Keratinocyte (primary cell): ENCODE results near the gene QRSL1. TPM values are rescaled to one million over a fixed set of nuclear protein-coding genes. Genes with fewer than 3 reads are reported as not detected.

Experiments
- DNase-seq: peaks from one replicate; pipeline ENCODE4 v3.0.0-alpha.2; 2011; ENCODE audit warnings: low read depth, missing footprints, low spot score
- FAIRE-seq: peaks from 2 replicates; lab custom pipeline; 2011; peaks lifted over from hg19 to GRCh38; lab: Jason Lieb, UNC
- H2AFZ ChIP-seq: 2 replicates; pipeline ENCODE4 v1.6.0; 2012; ENCODE audit warnings: low read length, control low read depth, inconsistent platforms; ENCODE audit not compliant: control insufficient read depth
- H3K27ac ChIP-seq: 2 replicates; pipeline ENCODE4 v1.5.1; 2011; ENCODE audit warnings: low read length; ENCODE audit not compliant: control insufficient read depth, insufficient read depth
- H3K27me3 ChIP-seq: 3 replicates; pipeline ENCODE4 v1.6.0; 2011; ENCODE audit warnings: low read length; ENCODE audit not compliant: control insufficient read depth, insufficient read depth; ENCODE audit errors: extremely low read depth
- H3K36me3 ChIP-seq, 2 experiments: 2 replicates in 1 of 2; 3 replicates in 1 of 2; pipeline ENCODE4 v1.5.1; 2011; ENCODE audit warnings: low read length in 2 of 2, mild to moderate bottlenecking in 1 of 2; ENCODE audit not compliant: control insufficient read depth in 2 of 2, insufficient read depth in 2 of 2; ENCODE audit errors: extremely low read depth in 1 of 2
- H3K4me1 ChIP-seq: 3 replicates; pipeline ENCODE4 v1.5.1; 2011; ENCODE audit warnings: low read length; ENCODE audit not compliant: control insufficient read depth, insufficient read depth; ENCODE audit errors: extremely low read depth
- H3K4me2 ChIP-seq: 3 replicates; pipeline ENCODE4 v1.6.0; 2011; ENCODE audit warnings: low read depth, low read length; ENCODE audit not compliant: control insufficient read depth, insufficient read depth; ENCODE audit errors: extremely low read depth
- H3K4me3 ChIP-seq, 3 experiments: fragments of 200-600 bp in 1 of 3; sonication (generic) in 1 of 3; 2 replicates in 2 of 3; 3 replicates in 1 of 3; pipeline ENCODE4 v1.5.1; 2011 to 2016; ENCODE audit warnings: low read length in 3 of 3, mild to moderate bottlenecking in 3 of 3, control low read depth in 2 of 3, inconsistent platforms in 1 of 3, low read depth in 1 of 3, mixed read lengths in 1 of 3, mixed run types in 1 of 3, moderate library complexity in 1 of 3; ENCODE audit not compliant: control insufficient read depth in 2 of 3, insufficient read depth in 2 of 3; ENCODE audit errors: extremely low read depth in 1 of 3
- H3K79me2 ChIP-seq: 2 replicates; pipeline ENCODE4 v1.6.0; 2012; ENCODE audit warnings: low read length; ENCODE audit not compliant: control insufficient read depth, insufficient read depth
- H3K9ac ChIP-seq: 3 replicates; pipeline ENCODE4 v1.6.0; 2011; ENCODE audit warnings: low read length; ENCODE audit not compliant: control insufficient read depth, insufficient read depth; ENCODE audit errors: extremely low read depth
- H3K9me1 ChIP-seq: 3 replicates; pipeline ENCODE4 v1.6.0; 2011; ENCODE audit warnings: low read length; ENCODE audit not compliant: control insufficient read depth, insufficient read depth; ENCODE audit errors: extremely low read depth
- H3K9me3 ChIP-seq: 2 replicates; pipeline ENCODE4 v1.5.1; 2012; ENCODE audit warnings: low read depth, low read length; ENCODE audit not compliant: control insufficient read depth
- H4K20me1 ChIP-seq: 3 replicates; pipeline ENCODE4 v1.6.0; 2011; ENCODE audit warnings: low read length; ENCODE audit not compliant: control insufficient read depth, insufficient read depth; ENCODE audit errors: extremely low read depth
- EZH2 ChIP-seq: IDR thresholded peaks from one replicate; pipeline ENCODE4 v1.6.1; 2012; ENCODE audit warnings: inconsistent platforms, mild to moderate bottlenecking, low read length, moderate library complexity
- dilution Hi-C: fragments of 300-500 bp; cut with MboI; formaldehyde crosslinking; loops from one replicate; pipeline ENCODE4 v1.7.0; 2020; ENCODE audit warnings: low sequenced_read_pairs; ENCODE audit not compliant: extremely low pct_ligation_motif_present
- polyA plus RNA-seq, 5 experiments: library from polyadenylated mRNA; depleted of rRNA in 3 of 5; stranded (reverse) in 3 of 5; stranded (forward) in 1 of 5; unstranded in 1 of 5; fragments of >200 nt; gene quantifications; 1 replicate in 1 of 5; 2 replicates in 3 of 5; 3 replicates in 1 of 5; pipeline versions ENCODE4 v1.2.1 to v1.2.3, GENCODE V29; 2011 to 2012; ENCODE audit warnings: missing spikeins in 2 of 5, low read depth in 1 of 5, low replicate concordance in 1 of 5
- TF ChIP-seq, protein P1 (sequence below), 3 experiments: IDR thresholded peaks in 1 of 3; conservative IDR thresholded peaks in 1 of 3; optimal IDR thresholded peaks in 1 of 3; 2 replicates in 2 of 3; 3 replicates in 1 of 3; pipeline versions ENCODE3 to v1.5.1; 2011; ENCODE audit warnings: low read length in 3 of 3, mild to moderate bottlenecking in 3 of 3, moderate library complexity in 2 of 3, control low read depth in 1 of 3, inconsistent platforms in 1 of 3; ENCODE audit not compliant: insufficient read depth in 2 of 3; ENCODE audit errors: extremely low read depth in 1 of 3

The QRSL1 gene
- polyA plus RNA-seq, 1 donor (not counting 4 experiments of a cell fraction or from before 2014, with no cell fraction given), result 14.6 TPM

DNA sequence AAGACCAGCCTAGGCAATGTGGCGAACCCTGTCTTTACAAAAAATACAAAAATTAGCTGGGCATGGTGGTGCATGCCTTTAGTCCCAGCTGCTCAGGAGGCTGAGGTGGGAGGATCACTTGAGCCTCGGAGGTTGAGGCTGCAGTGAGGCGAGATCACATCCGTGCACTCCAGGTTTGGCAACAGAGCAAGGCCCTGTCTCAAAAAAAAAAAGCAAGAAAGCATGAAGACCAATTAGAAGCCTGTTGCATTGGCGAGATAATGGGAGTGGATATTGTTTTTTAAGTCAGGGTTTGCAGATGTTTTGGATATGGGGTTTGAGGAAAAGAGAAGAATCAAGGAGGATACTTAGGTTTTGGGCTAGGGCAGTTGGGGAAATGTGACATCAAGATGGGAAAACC lies 5.2 kb downstream of the QRSL1 start:
- H3K4me3 ChIP-seq, result no peak overlapping the region
- DNase-seq (no peak), FAIRE-seq (no peak)
- dilution Hi-C loops, result no loop called here
- H2AFZ ChIP-seq, result no peak overlapping the region
- no peak for TF ChIP-seq EZH2
- TF ChIP-seq, protein P1, sequence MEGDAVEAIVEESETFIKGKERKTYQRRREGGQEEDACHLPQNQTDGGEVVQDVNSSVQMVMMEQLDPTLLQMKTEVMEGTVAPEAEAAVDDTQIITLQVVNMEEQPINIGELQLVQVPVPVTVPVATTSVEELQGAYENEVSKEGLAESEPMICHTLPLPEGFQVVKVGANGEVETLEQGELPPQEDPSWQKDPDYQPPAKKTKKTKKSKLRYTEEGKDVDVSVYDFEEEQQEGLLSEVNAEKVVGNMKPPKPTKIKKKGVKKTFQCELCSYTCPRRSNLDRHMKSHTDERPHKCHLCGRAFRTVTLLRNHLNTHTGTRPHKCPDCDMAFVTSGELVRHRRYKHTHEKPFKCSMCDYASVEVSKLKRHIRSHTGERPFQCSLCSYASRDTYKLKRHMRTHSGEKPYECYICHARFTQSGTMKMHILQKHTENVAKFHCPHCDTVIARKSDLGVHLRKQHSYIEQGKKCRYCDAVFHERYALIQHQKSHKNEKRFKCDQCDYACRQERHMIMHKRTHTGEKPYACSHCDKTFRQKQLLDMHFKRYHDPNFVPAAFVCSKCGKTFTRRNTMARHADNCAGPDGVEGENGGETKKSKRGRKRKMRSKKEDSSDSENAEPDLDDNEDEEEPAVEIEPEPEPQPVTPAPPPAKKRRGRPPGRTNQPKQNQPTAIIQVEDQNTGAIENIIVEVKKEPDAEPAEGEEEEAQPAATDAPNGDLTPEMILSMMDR (optimal IDR thresholded peaks at IDR 0.05 in 1 of 3, IDR thresholded peaks at IDR 0.05 in 1 of 3, conservative IDR thresholded peaks at IDR 0.05 in 1 of 3; ENCODE audit: extremely low read depth in 1 of 3, insufficient read depth in 2 of 3, low read length in 3 of 3), result no peak
- no peaks in the 10 kb centered on the region for H3K27me3 ChIP-seq
- no peak overlapping the region for H3K9ac ChIP-seq
- peaks cover 3% of the 10 kb centered on the region for H4K20me1 ChIP-seq
- H3K4me2 ChIP-seq, result no peak overlapping the region
- H3K4me1 ChIP-seq, result peaks cover 4% of the 10 kb centered on the region
- H3K9me1 ChIP-seq, result no peaks in the 10 kb centered on the region
- H3K79me2 ChIP-seq, result peaks cover 78% of the 10 kb centered on the region
- H3K9me3 ChIP-seq, result no peaks in the 10 kb centered on the region
- no peak overlapping the region for H3K27ac ChIP-seq
- no peaks in the 10 kb centered on the region for H3K36me3 ChIP-seq

DNA sequence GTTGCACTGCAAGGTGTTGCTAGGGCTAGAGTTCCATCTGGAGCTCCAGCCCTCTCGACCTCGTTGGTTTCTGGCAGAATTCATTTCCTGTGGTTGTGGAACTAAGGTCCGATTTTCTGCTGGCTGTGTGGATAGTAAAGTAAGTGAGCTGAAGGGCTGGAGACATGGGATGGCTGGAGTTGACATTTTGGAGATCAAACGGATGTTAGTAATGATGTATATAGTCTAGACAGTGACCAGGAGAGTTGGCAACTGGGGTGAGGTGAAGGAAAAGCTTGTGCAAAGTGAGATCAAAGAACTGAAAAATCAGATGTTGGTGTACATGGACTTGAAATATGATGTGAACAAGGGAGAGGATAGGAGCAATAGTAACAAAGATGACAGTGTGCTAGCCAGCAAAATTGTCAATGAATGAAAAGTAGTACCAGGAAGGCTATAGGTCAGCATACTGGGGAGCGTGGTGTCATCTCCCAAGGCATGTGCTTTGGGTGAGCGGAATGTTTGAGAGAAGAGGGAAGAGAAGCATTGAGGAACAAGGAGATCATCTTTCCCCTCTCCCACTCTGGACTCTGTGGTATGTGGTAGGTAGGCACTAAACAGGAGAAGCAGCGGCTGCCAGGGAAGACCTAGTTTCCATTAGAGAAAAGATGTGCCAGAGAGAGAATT lies 7.8 kb downstream of the QRSL1 start:
- dilution Hi-C loops, result no loop called here
- no peaks in the 10 kb centered on the region for H3K4me1 ChIP-seq
- H3K79me2 ChIP-seq, result peaks cover 55% of the 10 kb centered on the region
- H3K9ac ChIP-seq, result no peak overlapping the region
- H3K27ac ChIP-seq, result no peak overlapping the region
- FAIRE-seq, result no peak
- H3K9me3 ChIP-seq, result no peaks in the 10 kb centered on the region
- TF ChIP-seq, protein P1 (optimal IDR thresholded peaks at IDR 0.05 in 1 of 3, IDR thresholded peaks at IDR 0.05 in 1 of 3, conservative IDR thresholded peaks at IDR 0.05 in 1 of 3; ENCODE audit: extremely low read depth in 1 of 3, insufficient read depth in 2 of 3, low read length in 3 of 3), result no peak
- no peak for TF ChIP-seq EZH2
- H3K9me1 ChIP-seq, result no peaks in the 10 kb centered on the region
- H3K4me3 ChIP-seq, result no peak overlapping the region
- no peaks in the 10 kb centered on the region for H3K27me3 ChIP-seq
- no peak for DNase-seq
- H4K20me1 ChIP-seq, result peaks cover 3% of the 10 kb centered on the region
- H3K4me2 ChIP-seq, result no peak overlapping the region
- peaks cover 0 to 3% of the 10 kb centered on the region in 2 experiments for H3K36me3 ChIP-seq
- H2AFZ ChIP-seq, result no peak overlapping the region
